WERI-Rb-1 (cell line): ENCODE measurements around the gene MYO16.
A peak's percentile ranks its signal among the peaks of the same experiment; 100 is the strongest.

ENCODE experiments used
- DNase-seq: peaks from one replicate; pipeline ENCODE4 v3.0.0-alpha.2; 2020
- H3K27ac ChIP-seq: fragments of 250-450 bp; sonication (Bioruptor Pico); 2 replicates; pipeline ENCODE4 v1.5.1; 2020; ENCODE audit warnings: mild to moderate bottlenecking, moderate library complexity
- H3K27me3 ChIP-seq: fragments of 250-450 bp; sonication (Bioruptor Pico); 2 replicates; pipeline ENCODE4 v1.5.1; 2021; ENCODE audit warnings: mild to moderate bottlenecking, low read depth, moderate library complexity; ENCODE audit not compliant: insufficient read depth, severe bottlenecking
- H3K36me3 ChIP-seq: fragments of 250-450 bp; sonication (Bioruptor Pico); 2 replicates; pipeline ENCODE4 v1.5.1; 2020; ENCODE audit warnings: mild to moderate bottlenecking, moderate library complexity
- H3K4me3 ChIP-seq: 2 replicates; pipeline ENCODE4 v1.5.1; 2011; ENCODE audit warnings: low read depth, mild to moderate bottlenecking, control low read depth, low read length
- H3K9me3 ChIP-seq: fragments of 250-450 bp; sonication (Bioruptor Pico); 2 replicates; pipeline ENCODE4 v1.5.1; 2021; ENCODE audit warnings: mild to moderate bottlenecking, moderate library complexity; ENCODE audit not compliant: severe bottlenecking
- TF ChIP-seq, protein P1 (sequence below): IDR thresholded peaks from 2 replicates; pipeline ENCODE4 v1.5.1; 2011; ENCODE audit warnings: low read depth, mild to moderate bottlenecking, control low read depth, inconsistent platforms, low read length

Gene MYO16

DNA sequence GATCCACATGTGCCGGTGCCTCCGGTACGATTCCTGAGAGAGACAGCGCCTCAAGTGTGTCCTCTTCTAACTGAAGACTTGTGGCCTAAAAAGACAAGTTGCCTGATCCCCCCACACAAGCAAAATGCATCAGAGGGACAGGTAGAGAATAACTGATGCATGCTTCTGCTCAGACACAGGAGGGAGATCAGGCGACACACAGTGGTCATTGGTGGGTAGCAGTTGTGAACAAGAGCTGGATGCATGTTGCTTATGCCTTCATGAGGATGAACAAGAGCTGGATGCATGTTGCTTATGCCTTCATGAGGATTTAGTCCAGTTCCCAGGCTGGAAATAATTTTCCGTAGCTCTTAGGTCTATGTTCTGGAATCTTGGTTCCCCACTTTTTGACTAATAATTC lies 505.6 kb downstream of the MYO16 start:
- H3K36me3 ChIP-seq: no peaks in the 10 kb centered on the region
- H3K9me3 ChIP-seq: peaks cover 10% of the 10 kb centered on the region
- TF ChIP-seq, protein P1, sequence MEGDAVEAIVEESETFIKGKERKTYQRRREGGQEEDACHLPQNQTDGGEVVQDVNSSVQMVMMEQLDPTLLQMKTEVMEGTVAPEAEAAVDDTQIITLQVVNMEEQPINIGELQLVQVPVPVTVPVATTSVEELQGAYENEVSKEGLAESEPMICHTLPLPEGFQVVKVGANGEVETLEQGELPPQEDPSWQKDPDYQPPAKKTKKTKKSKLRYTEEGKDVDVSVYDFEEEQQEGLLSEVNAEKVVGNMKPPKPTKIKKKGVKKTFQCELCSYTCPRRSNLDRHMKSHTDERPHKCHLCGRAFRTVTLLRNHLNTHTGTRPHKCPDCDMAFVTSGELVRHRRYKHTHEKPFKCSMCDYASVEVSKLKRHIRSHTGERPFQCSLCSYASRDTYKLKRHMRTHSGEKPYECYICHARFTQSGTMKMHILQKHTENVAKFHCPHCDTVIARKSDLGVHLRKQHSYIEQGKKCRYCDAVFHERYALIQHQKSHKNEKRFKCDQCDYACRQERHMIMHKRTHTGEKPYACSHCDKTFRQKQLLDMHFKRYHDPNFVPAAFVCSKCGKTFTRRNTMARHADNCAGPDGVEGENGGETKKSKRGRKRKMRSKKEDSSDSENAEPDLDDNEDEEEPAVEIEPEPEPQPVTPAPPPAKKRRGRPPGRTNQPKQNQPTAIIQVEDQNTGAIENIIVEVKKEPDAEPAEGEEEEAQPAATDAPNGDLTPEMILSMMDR: peak; percentile 66
- H3K27me3 ChIP-seq: no peaks in the 10 kb centered on the region
- peak; percentile 46 for DNase-seq
- H3K4me3 ChIP-seq: no peak overlapping the region
- H3K27ac ChIP-seq: no peak overlapping the region

DNA sequence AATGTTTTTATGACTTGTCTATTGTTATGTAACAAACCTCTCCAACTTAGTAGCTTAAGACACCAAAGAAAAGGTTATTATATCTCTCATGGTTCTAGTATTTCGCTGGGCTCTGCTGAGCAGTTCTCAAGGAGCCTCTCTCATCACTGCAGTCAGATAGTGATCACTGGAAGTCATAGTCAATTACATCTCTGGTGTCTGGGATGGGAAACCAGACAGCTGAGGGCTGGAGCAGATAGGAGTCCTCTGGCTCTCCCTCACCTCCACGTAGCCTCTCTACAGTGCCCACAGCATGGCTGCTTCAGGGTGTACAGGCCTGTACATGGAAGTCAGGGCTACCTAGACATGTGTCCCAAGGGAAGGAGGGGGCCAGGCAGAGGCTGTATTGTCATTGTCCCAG lies 507.5 kb downstream of the MYO16 start:
- DNase-seq: no peak
- Histone ChIP-seq H3K9me3 (peaks cover 11% of the 10 kb centered on the region), H3K36me3 (no peaks in the 10 kb centered on the region), H3K27me3 (no peaks in the 10 kb centered on the region), H3K4me3 (no peak overlapping the region), H3K27ac (no peak overlapping the region)
- TF ChIP-seq, protein P1: no peak

DNA sequence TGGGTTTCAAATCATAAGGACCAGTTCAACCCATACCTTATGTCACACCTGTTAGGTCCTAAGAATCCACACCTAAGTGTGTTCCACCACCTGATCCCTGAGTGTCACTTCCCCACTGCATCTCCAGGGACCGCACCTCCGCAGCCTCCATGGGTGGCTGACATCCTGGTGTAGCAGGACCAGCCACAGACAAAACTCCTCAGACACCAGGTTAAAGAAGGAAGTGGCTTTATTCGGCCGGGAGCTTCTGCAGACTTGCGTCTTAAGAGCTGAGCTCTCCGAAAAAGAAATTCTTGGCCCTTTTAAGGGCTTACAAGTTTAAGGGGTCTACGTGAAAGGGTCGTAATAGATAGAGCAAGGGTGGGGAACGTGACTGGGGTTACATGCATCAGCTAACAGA lies 509.9 kb downstream of the MYO16 start:
- TF ChIP-seq, protein P1: no peak
- Histone ChIP-seq H3K36me3 (no peaks in the 10 kb centered on the region), H3K27me3 (no peaks in the 10 kb centered on the region), H3K4me3 (no peak overlapping the region), H3K9me3 (peaks cover 11% of the 10 kb centered on the region), H3K27ac (no peak overlapping the region)
- no peak for DNase-seq

DNA sequence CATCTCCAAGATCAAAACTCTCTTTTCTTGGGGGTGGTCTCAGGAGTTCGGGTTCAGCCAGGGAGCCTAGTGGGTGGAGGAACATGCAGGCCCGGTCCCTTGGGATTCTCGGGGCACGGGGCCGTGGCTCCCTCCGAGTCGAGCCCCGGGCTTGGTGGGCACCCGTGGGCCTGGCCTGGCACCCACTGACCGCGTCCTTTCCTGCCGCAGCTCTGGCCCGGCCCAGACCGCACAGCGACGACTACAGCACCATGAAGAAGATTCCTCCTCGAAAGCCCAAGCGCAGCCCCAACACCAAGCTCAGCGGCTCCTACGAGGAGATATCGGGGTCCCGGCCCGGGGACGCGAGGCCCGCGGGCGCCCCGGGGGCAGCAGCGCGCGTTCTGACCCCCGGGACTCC lies 510.6 kb downstream of the MYO16 start:
- DNase-seq: no peak
- TF ChIP-seq, protein P1: no peak
- Histone ChIP-seq H3K4me3 (no peak overlapping the region), H3K36me3 (no peaks in the 10 kb centered on the region), H3K27ac (no peak overlapping the region), H3K27me3 (no peaks in the 10 kb centered on the region), H3K9me3 (peaks cover 11% of the 10 kb centered on the region)

DNA sequence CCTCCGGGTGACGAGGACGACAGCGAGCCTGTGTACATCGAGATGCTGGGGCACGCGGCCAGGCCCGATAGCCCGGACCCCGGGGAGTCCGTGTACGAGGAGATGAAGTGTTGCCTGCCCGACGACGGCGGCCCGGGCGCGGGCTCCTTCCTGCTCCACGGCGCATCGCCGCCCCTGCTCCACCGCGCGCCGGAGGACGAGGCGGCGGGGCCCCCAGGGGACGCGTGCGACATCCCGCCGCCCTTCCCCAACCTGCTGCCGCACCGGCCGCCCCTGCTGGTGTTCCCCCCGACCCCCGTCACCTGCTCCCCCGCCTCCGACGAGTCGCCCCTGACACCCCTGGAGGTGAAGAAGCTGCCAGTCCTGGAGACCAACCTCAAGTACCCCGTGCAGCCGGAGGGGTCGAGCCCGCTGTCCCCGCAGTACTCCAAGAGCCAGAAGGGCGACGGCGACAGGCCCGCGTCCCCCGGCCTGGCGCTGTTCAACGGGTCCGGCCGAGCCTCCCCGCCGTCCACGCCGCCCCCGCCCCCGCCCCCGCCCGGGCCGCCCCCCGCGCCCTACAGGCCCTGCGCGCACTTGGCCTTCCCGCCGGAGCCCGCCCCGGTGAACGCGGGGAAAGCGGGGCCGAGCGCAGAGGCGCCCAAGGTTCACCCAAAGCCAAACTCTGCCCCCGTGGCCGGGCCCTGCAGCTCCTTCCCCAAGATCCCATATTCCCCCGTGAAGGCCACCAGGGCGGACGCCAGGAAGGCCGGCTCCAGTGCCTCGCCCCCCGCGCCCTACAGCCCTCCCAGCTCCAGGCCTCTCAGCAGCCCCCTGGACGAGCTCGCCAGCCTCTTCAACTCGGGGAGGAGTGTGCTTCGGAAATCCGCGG lies 511.3 kb downstream of the MYO16 start:
- H3K27ac ChIP-seq: no peak overlapping the region

More for the DNA sequence above, 511.3 kb downstream of the MYO16 start:
- no peak for DNase-seq
- no peaks in the 10 kb centered on the region for H3K27me3 ChIP-seq
- H3K9me3 ChIP-seq: peaks cover 11% of the 10 kb centered on the region
- H3K4me3 ChIP-seq: no peak overlapping the region
- TF ChIP-seq, protein P1: no peak
- no peaks in the 10 kb centered on the region for H3K36me3 ChIP-seq
